Subcutaneous abdominal adipose tissue (tissue), 5 donors: ENCODE measurements around the gene DUOX1.
"Not testable (repeated sequence)": the region's sequence is repeated elsewhere in the genome, so short reads cannot be mapped to it uniquely, and the experiment has no call there.

Source experiments
- H3K27ac ChIP-seq: one replicate; pipeline ENCODE4 v1.7.0; 2013; ENCODE audit warnings: low read depth, mild to moderate bottlenecking, inconsistent platforms, low read length, moderate library complexity
- H3K27me3 ChIP-seq, 5 donors: one replicate each; pipeline ENCODE4 v1.7.0; 2013; ENCODE audit warnings: low read length in 5 of 5, inconsistent platforms in 1 of 5; ENCODE audit not compliant: control insufficient read depth in 5 of 5, insufficient read depth in 4 of 5
- H3K36me3 ChIP-seq, 5 donors: one replicate each; pipeline ENCODE4 v1.7.0; 2013; ENCODE audit warnings: low read length in 5 of 5; ENCODE audit not compliant: control insufficient read depth in 5 of 5, insufficient read depth in 5 of 5
- H3K4me1 ChIP-seq, 5 donors: one replicate each; pipeline ENCODE4 v1.7.0; 2013; ENCODE audit warnings: low read length in 5 of 5, mild to moderate bottlenecking in 3 of 5, moderate library complexity in 1 of 5; ENCODE audit not compliant: control insufficient read depth in 5 of 5, insufficient read depth in 5 of 5
- H3K4me3 ChIP-seq, 5 donors: one replicate each; pipeline ENCODE4 v1.7.0; 2013; ENCODE audit warnings: low read length in 5 of 5, low read depth in 1 of 5
- H3K9ac ChIP-seq, 5 donors: one replicate each; pipeline ENCODE4 v1.7.0; 2013; ENCODE audit warnings: low read length in 5 of 5, mild to moderate bottlenecking in 4 of 5, moderate library complexity in 3 of 5
- H3K9me3 ChIP-seq, 5 donors: one replicate each; pipeline ENCODE4 v1.7.0; 2013; ENCODE audit warnings: low read length in 5 of 5; ENCODE audit not compliant: control insufficient read depth in 5 of 5
- donor health status: healthy.
- donor health status: healthy.
- donor health status: healthy.
- donor health status: healthy.
- donor health status: healthy.

Gene DUOX1

GRCh38 chr15:45132844-45133560 is 3.2 kb downstream of the DUOX1 start:
- H3K9me3 ChIP-seq = no peaks in the 10 kb centered on the region
- peaks cover 0 to 26% (median 20%) of the 10 kb centered on the region in 5 donors for H3K4me1 ChIP-seq
- no peak overlapping the region for H3K27ac ChIP-seq
- no peak overlapping the region for H3K9ac ChIP-seq
- H3K4me3 ChIP-seq = no peak overlapping the region
- no peaks in the 10 kb centered on the region for H3K36me3 ChIP-seq
- peaks cover 18 to 65% (median 43%) of the 10 kb centered on the region in 5 donors for H3K27me3 ChIP-seq

GRCh38 chr15:45133561-45133920 is 3.7 kb downstream of the DUOX1 start:
- Histone ChIP-seq H3K27ac (no peak overlapping the region), H3K27me3 (peaks cover 18 to 62% (median 41%) of the 10 kb centered on the region in 5 donors)

GRCh38 chr15:45134046-45134445 is 4.3 kb downstream of the DUOX1 start:
- Histone ChIP-seq H3K27ac (no peak overlapping the region), H3K9ac (no peak overlapping the region), H3K4me3 (no peak overlapping the region), H3K36me3 (no peaks in the 10 kb centered on the region), H3K27me3 (peaks cover 18 to 58% (median 37%) of the 10 kb centered on the region in 5 donors), H3K4me1 (peaks cover 0 to 21% (median 16%) of the 10 kb centered on the region in 5 donors), H3K9me3 (no peaks in the 10 kb centered on the region)

More at GRCh38 chr15:45133561-45133920, 3.7 kb downstream of the DUOX1 start:
- Histone ChIP-seq H3K36me3 (no peaks in the 10 kb centered on the region), H3K9me3 (no peaks in the 10 kb centered on the region), H3K4me1 (peaks cover 0 to 26% (median 20%) of the 10 kb centered on the region in 5 donors), H3K9ac (no peak overlapping the region), H3K4me3 (no peak overlapping the region)

- Histone ChIP-seq H3K36me3 (no peaks in the 10 kb centered on the region), H3K9me3 (no peaks in the 10 kb centered on the region), H3K27me3 (peaks cover 15 to 54% (median 33%) of the 10 kb centered on the region in 5 donors), H3K4me1 (peaks cover 0 to 12% (median 10%) of the 10 kb centered on the region in 5 donors), H3K4me3 (peak overlapping the region in 2 of 5 donors; percentile 12 to 18), H3K9ac (no peak overlapping the region), H3K27ac (no peak overlapping the region)
Observed at GRCh38 chr15:45134682-45135604, 5.1 kb downstream of the DUOX1 start.

- H3K36me3 ChIP-seq, H3K9ac ChIP-seq, H3K9me3 ChIP-seq, H3K4me3 ChIP-seq, H3K27ac ChIP-seq, H3K4me1 ChIP-seq: not testable (repeated sequence)
- H3K27me3 ChIP-seq = peaks cover 15 to 45% (median 26%) of the 10 kb centered on the region in 5 donors
Observed at GRCh38 chr15:45135705-45136377, 6.0 kb downstream of the DUOX1 start.

GRCh38 chr15:45136378-45136764 is 6.6 kb downstream of the DUOX1 start:
- Histone ChIP-seq H3K9me3 (no peaks in the 10 kb centered on the region), H3K9ac (no peak overlapping the region), H3K27me3 (peaks cover 15 to 44% (median 26%) of the 10 kb centered on the region in 5 donors), H3K4me1 (peaks cover 0 to 8% (median 5%) of the 10 kb centered on the region in 5 donors), H3K4me3 (no peak overlapping the region), H3K27ac (no peak overlapping the region), H3K36me3 (no peaks in the 10 kb centered on the region)

- peaks cover 0 to 8% (median 5%) of the 10 kb centered on the region in 5 donors for H3K4me1 ChIP-seq
- H3K36me3 ChIP-seq = no peaks in the 10 kb centered on the region
- H3K9me3 ChIP-seq = no peaks in the 10 kb centered on the region
- peaks cover 15 to 48% (median 26%) of the 10 kb centered on the region in 5 donors for H3K27me3 ChIP-seq
- no peak overlapping the region for H3K27ac ChIP-seq
- H3K9ac ChIP-seq = no peak overlapping the region
- H3K4me3 ChIP-seq = no peak overlapping the region
Observed at GRCh38 chr15:45137703-45138102, 7.9 kb downstream of the DUOX1 start.

- H3K9me3 ChIP-seq = no peaks in the 10 kb centered on the region
- H3K36me3 ChIP-seq = peaks cover 0 to 4% (median 0%) of the 10 kb centered on the region in 5 donors
- peaks cover 8 to 38% (median 22%) of the 10 kb centered on the region in 5 donors for H3K27me3 ChIP-seq
- no peak overlapping the region for H3K27ac ChIP-seq
- H3K4me3 ChIP-seq = no peak overlapping the region
- peaks cover 0 to 8% (median 5%) of the 10 kb centered on the region in 5 donors for H3K4me1 ChIP-seq
- no peak overlapping the region for H3K9ac ChIP-seq
Observed at GRCh38 chr15:45138814-45139765, 9.3 kb downstream of the DUOX1 start.

GRCh38 chr15:45139770-45140169 is 10.0 kb downstream of the DUOX1 start:
- peaks cover 0 to 4% (median 0%) of the 10 kb centered on the region in 5 donors for H3K36me3 ChIP-seq

More at GRCh38 chr15:45139770-45140169, 10.0 kb downstream of the DUOX1 start:
- Histone ChIP-seq H3K4me3 (no peak overlapping the region), H3K4me1 (peaks cover 0 to 7% (median 5%) of the 10 kb centered on the region in 5 donors), H3K9me3 (no peaks in the 10 kb centered on the region), H3K27me3 (peaks cover 6 to 31% (median 16%) of the 10 kb centered on the region in 5 donors), H3K27ac (no peak overlapping the region), H3K9ac (no peak overlapping the region)
